DND-41 (cell line): ENCODE results near the gene PCDH9.

Experiments
- EZH2 ChIP-seq: IDR thresholded peaks from 3 replicates; pipeline ENCODE4 v1.6.1; 2012; ENCODE audit warnings: borderline replicate concordance, low read depth, mild to moderate bottlenecking, moderate library complexity, low read length, inconsistent platforms; ENCODE audit not compliant: severe bottlenecking
- TF ChIP-seq, protein P1 (sequence below): IDR thresholded peaks from 2 replicates; pipeline ENCODE4 v1.5.1; 2012; ENCODE audit warnings: borderline replicate concordance, low read length, moderate library complexity, mild to moderate bottlenecking; ENCODE audit not compliant: poor library complexity, severe bottlenecking; ENCODE audit errors: extremely low read depth

DNA sequence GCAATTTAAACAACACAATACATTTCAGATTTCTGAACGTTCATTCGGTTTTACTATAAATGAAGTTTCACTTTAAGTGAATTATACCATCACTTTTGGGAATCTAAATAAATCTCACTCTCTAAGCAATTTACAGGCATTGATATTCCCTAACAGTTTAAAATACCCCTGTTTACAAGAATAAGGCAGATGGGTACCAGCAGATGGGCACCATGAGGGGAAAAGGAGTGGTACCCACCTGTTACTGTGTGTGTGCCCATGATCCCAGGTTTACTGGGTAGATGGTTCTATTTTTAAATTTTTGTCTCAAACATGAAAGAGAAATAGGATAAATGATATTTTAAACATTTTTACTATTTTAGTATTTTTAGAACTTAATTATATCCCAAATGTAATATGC is 212.9 kb downstream of the PCDH9 start:
- TF ChIP-seq, protein P1, sequence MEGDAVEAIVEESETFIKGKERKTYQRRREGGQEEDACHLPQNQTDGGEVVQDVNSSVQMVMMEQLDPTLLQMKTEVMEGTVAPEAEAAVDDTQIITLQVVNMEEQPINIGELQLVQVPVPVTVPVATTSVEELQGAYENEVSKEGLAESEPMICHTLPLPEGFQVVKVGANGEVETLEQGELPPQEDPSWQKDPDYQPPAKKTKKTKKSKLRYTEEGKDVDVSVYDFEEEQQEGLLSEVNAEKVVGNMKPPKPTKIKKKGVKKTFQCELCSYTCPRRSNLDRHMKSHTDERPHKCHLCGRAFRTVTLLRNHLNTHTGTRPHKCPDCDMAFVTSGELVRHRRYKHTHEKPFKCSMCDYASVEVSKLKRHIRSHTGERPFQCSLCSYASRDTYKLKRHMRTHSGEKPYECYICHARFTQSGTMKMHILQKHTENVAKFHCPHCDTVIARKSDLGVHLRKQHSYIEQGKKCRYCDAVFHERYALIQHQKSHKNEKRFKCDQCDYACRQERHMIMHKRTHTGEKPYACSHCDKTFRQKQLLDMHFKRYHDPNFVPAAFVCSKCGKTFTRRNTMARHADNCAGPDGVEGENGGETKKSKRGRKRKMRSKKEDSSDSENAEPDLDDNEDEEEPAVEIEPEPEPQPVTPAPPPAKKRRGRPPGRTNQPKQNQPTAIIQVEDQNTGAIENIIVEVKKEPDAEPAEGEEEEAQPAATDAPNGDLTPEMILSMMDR, result no peak
- TF ChIP-seq EZH2, result no peak
